HT1080 (cell line): ENCODE results near the gene EREG. TPM values are rescaled to one million over a fixed set of nuclear protein-coding genes. Genes with fewer than 3 reads are reported as not detected.
A peak's percentile ranks its signal among the peaks of the same experiment; 100 is the strongest.
"Not testable (repeated sequence)": the region's sequence is repeated elsewhere in the genome, so short reads cannot be mapped to it uniquely, and the experiment has no call there.

ENCODE experiments used
- DNase-seq: peaks from one replicate; pipeline ENCODE4 v3.0.0-alpha.2; 2015; ENCODE audit warnings: low read depth
- total RNA-seq: library from RNA; depleted of rRNA; stranded (reverse); fragments of >200 nt; shearing (Covaris generic); gene quantifications from 2 replicates; pipeline ENCODE4 v1.2.3, GENCODE V29; 2014

Gene EREG
- total RNA-seq, 1 experiment from 2014 or later: not detected

- DNase-seq: no peak
These were observed 22.8 kb downstream of the EREG start for GRCh38 chr4:74387790-74388189.

GRCh38 chr4:74389494-74389893, 24.5 kb downstream of the EREG start:
- DNase-seq: no peak

GRCh38 chr4:74390677-74391076, 25.7 kb downstream of the EREG start:
- DNase-seq: no peak

GRCh38 chr4:74391346-74391745, 26.4 kb downstream of the EREG start:
- no peak for DNase-seq

DNA sequence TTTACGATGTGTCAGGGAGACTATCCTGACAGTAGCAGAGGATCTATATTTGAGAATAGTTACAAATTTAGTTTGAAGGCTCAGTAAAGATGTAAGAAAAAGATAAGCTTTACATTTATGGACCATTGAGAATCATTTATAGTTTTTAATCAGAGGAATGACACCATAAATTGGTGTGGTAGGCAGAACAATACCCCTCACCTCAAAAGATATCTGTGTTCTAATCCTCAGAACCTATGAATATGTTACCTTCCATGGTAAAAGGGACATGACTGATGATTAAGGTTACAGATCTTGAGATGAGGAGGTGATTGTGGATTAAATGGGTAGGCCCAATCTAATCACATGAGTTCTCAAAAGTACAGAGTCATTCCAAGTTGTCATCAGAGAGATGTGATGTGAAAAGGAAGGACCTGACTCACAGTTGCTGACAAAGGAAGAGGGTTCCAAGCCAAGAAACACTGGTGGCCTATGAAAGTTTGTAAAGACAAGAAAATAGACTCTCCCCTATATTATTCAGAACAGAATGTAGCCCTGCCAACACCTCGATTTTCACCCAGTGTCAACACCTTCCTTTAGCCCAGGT, 27.0 kb downstream of the EREG start:
- no peak for DNase-seq

- peak; percentile 85 for DNase-seq
These were observed 29.7 kb downstream of the EREG start for GRCh38 chr4:74394476-74395136.

DNA sequence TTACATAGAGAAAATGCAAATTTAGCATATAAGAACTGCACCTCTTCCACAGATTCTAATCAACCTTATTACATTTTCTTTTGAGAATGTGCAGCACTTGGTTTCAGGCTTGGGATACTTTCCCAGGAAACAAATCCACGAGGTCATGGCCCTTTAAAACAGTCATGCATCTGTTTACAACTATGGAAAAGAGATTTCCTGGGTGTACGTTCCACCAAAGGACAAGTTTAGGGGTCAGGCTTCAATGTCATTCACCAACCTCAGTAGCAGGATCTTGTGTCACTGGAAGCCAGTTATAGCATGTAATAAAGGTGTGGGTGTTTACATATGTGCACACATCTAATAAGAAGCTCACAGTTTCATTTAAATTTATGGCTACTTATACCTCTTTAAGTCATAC, 30.7 kb downstream of the EREG start:
- DNase-seq: no peak

- no peak for DNase-seq
These were observed 32.9 kb downstream of the EREG start for GRCh38 chr4:74397748-74398426.

DNA sequence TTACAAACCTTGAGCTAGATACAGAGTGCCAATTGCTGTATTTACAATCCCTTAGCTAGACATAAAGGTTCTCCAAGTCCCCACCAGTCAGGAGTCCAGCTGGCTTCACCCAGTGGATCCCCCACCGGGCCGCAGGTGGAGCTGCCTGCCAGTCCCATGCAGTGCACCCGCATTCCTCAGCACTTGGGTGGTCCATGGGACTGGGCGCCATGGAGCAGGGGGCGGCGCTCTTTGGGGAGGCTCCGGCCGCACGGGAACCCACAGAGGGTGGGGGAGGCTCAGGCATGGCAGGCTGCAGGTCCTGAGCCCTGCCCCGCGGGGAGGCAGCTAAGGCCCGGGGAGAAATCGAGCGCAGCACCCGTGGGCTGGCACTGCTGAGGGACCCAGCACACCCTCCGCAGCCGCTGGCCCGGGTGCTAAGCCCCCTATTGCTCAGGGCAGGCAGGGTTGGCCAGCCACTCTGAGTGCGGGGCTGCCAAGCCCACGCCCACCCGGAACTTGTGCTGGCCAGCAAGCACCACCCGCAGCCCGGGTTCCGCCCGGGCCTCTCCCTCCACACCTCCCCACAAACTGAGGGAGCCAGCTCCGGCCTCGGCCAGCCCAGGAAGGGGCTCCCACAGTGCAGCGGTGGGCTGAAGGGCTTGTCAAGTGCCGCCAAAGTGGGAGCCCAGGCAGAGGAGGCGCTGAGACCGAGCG, 34.1 kb downstream of the EREG start:
- not testable (repeated sequence) for DNase-seq

DNA sequence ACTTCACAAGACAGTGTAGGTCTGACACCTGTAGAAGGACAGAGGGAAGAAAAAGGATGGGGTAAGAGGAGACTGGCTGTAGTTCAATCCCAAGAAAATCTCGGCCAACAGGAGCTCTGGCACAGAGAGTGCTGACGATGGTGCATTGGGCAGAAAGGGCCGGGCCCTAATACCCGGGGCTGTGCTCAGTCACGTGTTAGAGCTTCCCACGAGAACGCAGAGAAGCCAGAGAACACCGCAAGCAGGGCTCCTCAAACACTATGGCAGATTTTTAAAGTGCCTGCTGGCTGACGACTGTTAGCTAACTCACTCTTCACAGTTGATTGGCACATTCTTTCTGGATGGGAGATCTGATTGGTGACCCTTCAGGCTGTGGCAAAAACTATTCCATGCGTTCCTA, 35.5 kb downstream of the EREG start:
- no peak for DNase-seq

DNA sequence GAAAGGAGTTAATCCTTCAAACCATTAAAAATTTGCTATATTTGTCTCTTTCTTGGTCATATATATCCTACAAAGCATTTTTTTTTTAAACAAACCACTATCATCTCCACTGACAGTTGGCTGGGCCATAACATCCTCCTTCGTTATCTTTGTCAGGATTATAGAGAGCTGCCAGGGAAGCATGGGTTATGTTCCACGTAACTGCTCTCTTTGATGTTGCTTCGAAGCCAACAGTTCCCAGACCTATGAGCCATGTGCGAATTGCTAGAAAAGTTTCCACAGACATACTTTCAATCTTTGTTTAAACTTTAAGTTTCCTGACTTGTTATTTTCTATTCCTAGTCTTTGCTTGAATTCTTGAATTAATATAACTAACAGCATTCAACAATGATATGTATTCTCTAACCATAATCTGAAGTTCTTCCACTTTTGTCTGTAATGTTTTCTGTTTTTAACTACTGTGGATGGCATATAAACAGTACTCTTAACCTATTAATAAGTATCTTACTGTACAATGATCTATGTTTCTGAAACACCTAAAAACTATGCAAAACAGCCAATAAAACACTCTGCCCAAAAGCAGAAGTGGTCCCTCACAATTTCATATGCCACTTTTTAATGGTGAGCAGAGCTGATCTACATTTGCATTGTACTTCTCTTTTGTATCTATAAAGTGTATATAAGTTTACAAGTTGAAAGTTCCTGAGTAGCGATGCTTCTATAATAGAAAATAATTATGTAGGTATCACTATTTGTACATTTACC, 37.9 kb downstream of the EREG start:
- DNase-seq: no peak

DNA sequence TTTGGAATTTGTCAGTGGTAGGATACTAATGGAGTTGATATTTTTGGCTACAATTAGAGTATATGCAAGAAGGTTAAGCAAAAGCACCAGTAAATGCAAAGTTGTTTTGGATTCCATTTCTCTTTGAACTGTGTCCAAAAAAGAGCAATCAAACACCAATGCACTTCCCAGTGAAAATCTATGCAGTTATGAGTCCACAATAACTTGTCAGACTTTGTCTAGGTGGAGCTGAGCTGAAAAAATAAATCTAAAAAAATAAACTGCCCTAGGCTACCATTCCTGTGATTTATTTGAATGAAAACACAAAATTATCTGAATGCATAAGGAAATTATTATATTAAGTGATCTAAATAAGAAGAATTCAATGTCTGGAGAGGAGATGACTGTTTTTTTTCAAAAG, 42.9 kb downstream of the EREG start:
- no peak for DNase-seq

GRCh38 chr4:74408639-74409038, 43.7 kb downstream of the EREG start:
- DNase-seq: peak; percentile 71

- DNase-seq: no peak
These were observed 45.3 kb downstream of the EREG start for GRCh38 chr4:74410272-74410671.

- no peak for DNase-seq
These were observed 47.3 kb downstream of the EREG start for GRCh38 chr4:74412225-74412624.

DNA sequence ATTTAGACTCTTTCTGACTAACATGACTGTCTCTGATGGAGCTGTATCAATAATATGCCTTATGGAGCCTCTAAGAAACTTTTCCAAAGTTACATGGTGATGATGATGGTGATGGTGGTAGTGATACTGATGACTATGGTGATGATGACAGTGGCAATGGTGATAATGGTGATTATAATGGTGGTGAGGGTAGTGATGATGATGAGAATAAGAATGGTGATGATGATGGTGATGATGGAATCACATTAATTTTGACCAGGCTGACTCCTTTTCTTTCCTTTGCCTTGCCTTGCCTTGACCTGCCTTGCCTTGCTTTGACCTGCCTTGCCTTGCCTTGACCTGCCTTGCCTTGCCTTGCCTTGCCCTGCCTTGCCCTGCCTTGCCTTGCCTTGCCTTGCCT, 48.3 kb downstream of the EREG start:
- DNase-seq: no peak

DNA sequence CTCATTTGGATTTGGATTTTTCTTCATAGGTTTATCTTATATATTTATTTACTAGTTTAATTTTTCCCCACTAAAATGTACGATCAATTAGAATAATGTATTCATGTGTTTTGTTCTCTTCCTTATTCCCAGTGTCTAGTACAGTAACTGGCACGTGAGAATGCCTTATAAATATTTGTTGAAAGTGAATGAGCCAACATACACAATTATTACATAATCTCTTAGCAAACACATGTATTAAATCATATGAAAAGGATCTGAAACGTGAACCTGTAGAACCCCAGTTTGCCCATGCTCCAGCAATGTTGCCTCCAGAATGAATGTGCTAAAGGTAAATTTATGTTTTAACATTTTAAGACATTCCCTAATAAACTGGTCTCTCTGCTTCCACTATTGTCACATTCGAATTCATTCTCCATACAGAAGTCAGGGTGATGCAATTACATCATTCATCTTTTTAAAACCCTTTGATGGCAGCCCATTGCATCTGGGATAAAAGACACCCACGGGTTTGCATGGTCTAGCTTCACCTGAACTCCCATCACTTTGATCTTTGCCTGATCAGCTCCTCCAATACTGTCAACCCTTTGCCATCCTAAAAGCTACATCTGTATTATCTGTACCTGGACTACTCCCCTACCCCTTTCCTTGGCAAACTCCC, 49.3 kb downstream of the EREG start:
- no peak for DNase-seq

DNA sequence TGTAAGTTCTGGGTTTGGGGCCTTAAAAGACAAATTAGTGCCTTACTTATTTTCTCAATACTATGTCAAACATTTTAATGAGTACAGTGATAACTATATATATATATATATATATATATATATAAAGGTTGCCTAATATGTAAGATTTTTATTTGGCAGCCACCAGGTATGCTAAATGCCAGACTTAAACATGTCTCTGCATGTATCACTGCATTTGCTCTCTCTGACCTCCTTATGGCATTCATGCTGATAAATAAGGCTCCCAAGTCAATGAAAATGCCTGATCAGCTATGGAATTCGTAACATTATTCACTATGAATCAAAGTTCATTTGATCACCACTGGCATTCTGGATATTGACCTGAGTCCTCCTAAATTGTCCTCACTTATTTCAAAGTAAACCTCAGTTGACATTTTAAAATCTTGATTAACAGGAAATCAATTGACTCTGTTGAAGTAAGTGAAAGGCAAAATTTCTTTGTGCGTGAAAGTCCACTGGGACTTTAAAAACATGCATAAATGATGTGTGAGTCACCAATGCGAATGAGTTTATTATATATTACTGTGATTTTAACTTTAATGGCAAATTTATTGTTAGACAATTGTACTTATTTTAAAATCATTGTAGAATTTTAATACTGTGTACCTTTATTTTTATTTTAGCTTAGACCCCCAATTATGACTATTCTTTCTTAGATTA, 50.8 kb downstream of the EREG start:
- no peak for DNase-seq

DNA sequence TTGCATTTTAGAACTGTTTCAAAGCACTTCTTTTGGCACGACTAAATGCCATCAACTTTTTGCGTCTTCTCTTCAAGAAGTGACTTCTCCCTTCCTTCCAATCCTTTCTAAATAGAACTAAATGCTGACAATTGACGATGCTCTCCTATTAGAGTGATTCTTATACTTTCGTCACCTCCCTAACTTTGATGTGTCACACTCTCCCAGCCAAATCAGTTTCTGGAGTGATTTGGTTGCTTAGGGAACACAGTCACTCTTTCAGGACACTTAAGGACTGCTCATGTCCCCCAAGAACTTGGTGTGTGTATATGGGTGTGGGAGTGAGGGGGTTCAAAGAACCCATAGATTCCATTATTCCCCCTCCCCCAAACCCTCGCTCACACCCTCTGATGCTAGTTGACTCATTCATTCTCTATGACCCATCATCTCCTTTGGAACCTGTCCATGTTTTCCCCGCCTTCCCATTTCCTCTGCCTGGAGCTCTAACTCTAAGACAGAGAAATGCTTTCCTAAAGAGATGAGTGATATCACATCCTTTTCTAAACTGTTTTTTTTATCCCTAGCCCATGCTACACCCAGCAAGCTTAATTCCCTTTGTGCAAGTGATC, 53.2 kb downstream of the EREG start:
- peak; percentile 95 for DNase-seq

DNA sequence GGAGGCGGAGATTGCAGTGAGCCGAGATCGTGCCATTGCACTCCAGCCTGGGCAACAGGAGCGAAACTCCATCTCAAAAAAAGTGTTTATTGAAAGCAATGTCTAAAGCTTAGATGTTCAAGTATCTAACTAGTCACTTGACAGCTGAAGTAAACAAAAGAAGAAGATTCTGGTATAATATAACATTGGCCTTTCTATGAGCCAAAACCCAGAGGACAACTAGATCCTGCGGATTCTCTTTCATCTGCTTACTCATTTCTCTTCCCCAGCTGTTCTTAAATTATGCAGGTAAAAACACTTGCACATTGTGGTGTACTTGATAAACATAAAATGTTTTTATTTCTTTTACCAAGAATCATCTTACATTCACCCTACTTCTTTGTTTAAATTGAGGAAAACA, 55.9 kb downstream of the EREG start:
- no peak for DNase-seq
